ENCODE results near the gene MOB4.
A peak's percentile ranks its signal among the peaks of the same experiment; 100 is the strongest.
"Not testable (repeated sequence)": the region's sequence is repeated elsewhere in the genome, so short reads cannot be mapped to it uniquely, and the experiment has no call there.

MOB4 gene

DNA sequence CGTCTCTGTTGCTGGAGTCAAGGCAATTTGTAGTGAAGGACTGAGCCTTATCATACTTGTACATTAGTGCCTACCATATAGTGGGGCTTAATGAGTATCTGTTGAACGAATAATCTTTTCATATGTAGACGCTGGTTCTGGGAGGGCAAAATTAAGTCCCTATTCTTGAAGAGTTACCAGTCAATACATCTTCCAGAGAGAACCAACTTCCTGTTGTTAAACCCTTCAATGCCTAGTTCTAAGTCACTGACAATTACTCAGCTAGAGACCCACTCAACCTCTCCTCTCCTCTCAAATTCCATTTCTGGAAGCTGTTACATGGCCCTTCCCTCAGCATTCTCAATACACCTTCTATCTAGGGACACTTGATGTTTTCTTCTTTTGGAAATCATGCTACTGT is 1.1 kb upstream of the MOB4 start:
- no peak for DNase-seq

- peak; percentile 67 for DNase-seq
Measured at GRCh38 chr2:197515315-197515738, 539 bp upstream of the MOB4 start.

DNA sequence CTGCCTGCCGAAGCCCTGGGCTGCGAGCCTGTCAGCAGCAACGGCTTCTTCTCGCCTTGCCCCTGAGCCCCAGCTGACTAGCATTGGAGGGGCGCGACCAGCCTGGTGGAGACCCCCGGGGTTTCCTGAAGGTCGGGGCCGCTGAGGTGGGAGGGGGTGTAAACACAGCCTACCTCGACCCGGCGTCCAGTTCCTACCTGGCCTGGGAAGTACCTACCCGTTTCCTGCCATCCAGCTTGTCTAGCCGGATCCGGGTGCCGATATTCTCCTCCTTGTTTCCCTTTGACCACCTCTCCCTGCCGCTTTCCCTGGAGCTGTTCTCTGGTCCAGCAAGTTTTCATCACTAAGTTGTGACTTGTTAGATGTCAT is 511 bp downstream of the MOB4 start:
- DNase-seq = no peak

DNA sequence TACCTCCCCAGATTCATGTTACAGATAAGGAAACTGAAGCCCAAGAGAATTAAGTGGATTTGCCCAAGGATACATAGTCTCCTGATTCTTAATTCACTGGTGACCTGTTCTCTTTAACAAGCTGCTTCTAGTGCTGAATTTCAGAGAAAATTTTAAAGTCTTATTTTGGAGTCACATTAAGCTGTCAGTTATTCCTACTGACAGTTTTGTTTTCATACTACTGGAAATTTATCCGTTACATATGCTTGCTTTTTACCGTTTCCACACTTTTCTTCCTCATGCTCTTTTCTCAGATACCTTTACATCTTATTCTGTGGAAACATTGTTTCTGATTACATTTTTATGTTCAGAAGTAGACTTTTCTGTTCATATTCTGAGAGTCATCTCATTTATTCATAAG is 1.3 kb downstream of the MOB4 start:
- no peak for DNase-seq

DNA sequence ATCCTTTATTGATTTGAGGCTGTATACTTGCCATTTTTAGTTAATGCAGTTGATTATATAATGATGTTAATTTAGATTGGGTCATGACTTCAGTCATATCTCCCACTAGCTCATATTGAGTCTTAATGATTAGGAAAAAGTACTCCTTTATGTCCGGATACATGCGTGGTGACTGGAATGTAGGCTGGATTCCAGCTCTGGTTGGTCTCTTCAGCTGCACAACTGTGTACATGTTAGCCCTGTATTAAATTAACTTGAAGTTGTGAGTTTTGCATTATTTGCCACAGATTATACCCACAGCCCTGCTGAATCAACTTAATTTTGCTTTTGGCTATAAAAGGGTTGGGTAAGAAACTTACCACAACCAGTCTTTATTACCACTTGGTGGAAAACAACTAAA is 22.5 kb downstream of the MOB4 start:
- DNase-seq = no peak

GRCh38 chr2:197539734-197540133 is 23.9 kb downstream of the MOB4 start:
- DNase-seq = no peak

- no peak for DNase-seq
Measured at GRCh38 chr2:197543206-197543605, 27.3 kb downstream of the MOB4 start.

DNA sequence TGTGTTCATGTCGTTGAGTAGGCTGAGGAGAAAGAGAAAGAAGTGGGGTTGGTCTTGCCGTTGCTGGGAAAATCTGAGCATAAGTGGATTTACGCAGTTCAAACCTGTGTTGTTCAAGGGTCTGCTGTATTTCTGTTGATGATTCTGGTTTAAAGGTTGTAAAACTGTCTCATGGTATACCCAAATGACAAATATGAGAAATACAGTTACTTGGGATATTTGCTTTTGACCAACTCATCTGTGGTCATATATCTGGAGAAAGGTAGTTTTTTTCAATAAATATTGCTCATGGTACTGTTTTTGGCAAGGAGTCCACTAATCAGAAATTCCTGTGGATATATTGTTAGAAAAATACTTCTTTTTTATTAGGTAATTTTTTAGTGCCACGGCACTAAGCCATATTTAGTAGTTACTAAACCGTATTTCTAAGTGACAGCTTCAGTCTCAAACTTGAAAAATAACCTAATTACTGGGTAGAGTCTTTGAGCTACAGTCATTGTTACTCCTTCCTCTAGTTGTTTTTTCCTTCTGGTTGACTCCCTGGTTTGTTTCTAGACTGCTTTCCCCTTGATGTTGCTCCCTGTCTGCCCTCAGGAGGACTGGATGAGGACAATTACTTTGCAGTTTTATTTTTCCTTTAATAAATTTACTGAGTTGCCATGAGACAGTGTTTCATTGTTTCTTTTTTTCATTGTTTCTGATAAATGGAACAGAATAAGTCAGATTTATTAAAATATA is 31.5 kb downstream of the MOB4 start:
- DNase-seq = no peak

- DNase-seq = no peak
Measured at GRCh38 chr2:197548582-197548981, 32.7 kb downstream of the MOB4 start.

DNA sequence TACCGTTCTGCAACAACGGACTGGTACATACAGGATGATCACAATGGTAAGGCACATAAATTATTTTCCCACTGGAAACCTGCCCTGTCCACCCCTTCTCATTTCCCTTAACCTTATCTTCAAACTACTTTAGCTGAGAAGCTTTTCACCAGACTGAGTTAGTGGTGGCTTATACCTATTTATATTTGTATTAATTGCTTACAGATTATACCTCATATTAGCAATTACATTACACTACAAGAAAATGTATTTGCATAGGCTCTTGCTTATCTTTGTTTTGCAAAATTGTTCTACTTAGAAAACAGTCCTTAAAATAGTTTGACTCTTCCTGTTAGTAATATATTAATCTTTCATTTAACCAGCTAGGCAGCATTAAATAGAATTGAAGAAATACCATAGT is 35.4 kb downstream of the MOB4 start:
- DNase-seq = not testable (repeated sequence)

- DNase-seq = no peak
Measured at GRCh38 chr2:197555467-197555866, 39.6 kb downstream of the MOB4 start.

GRCh38 chr2:197556456-197556855 is 40.6 kb downstream of the MOB4 start:
- no peak for DNase-seq

DNA sequence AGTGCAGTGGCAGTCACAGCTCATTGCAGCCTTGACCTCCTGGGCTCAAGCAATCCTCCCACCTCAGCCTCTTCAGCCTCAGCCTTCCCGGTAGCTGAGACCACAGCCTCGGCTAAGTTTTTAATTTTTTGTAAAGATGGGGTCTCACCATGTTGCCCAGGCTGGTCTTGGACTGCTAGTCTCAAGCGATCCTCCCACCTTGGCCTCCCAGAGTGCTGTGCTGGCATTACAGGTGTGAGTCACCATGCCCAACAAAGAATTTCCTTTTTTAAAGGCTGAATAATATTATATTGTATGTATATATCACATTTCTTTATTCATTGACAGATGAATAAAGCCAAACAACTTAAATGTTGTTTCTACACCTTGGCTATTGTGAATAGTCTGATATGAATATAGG is 42.5 kb downstream of the MOB4 start:
- DNase-seq = no peak

DNA sequence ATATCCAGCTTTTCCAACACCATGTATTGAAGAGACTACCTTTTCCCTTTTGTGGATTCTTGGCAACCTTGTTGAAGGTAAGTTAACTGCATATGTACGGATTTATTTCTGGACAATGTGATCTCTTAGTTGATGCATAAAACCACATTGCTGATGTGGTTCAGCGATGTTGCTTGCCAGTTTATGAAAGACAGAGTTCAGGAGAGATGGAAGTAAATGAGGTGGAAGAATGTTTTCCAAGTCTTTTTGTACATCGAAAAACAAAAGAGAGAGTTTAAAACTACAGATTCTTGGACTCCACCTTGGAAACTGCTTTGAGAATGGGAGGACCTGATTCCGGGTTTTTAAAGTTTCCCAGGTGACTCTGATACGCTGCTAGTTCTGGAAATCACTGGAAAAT is 43.8 kb downstream of the MOB4 start:
- DNase-seq = no peak

- peak; percentile 76 for DNase-seq
Measured at GRCh38 chr2:197560146-197560665, 44.3 kb downstream of the MOB4 start.

GRCh38 chr2:197571627-197572271 is 55.9 kb downstream of the MOB4 start:
- no peak for DNase-seq

DNA sequence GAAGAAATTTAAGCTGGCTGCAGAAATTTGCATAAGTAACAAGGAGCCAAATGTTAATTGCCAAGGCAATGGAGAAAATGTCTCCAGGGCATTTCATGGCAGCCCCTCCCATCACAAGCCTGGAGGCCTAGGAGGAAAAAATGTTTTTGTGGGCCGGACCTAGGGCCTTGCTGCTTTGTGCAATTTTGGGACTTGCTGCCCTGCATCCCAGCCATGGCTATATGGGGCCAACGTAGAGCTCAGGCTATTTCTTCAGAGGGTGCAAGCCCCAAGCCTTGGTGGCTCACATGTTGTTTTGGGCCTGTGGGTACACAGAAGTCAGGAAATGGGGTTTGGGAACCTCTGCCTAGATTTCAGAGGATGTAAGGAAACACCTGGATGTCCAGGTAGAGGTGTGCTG is 57.7 kb downstream of the MOB4 start:
- no peak for DNase-seq

- no peak for DNase-seq
Measured at GRCh38 chr2:197575987-197576386, 60.1 kb downstream of the MOB4 start.

DNA sequence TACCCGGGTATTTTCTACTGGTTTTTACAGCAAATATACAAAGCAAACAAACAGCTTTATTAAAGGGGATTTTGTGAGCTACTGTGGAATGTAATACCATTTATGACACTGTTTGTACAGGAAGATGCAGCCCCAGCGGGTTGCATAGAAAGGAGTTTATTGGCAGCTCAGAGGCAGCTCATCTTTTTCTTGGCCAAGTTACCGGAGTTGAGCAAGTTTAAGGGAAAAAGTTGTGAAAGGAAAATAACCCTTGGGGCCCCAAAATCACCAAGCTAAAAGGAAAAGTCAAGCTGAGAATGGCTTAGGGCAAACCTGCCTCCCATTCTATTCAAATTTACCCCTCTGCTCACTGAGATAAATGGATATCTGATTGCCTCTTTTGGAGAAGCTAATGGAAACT is 60.8 kb downstream of the MOB4 start:
- no peak for DNase-seq

- DNase-seq = peak; percentile 15
Measured at GRCh38 chr2:197577446-197577845, 61.6 kb downstream of the MOB4 start.

DNA sequence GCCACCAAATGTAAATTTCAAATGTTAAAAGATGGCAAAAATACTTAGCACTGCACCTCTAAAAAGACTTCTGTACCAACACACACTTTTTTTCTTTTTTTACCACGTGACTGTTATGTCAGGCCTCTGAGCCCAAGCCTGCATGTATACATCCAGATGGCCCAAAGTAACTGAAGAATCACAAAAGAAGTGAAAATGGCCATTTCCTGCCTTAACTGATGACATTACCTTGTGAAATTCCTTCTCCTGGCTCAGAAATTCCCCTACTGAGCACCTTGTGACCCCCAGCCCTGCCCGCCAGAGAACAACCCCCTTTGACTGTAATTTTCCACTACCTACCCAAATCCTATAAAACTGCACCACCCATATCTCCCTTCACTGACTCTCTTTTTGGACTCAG is 62.4 kb downstream of the MOB4 start:
- DNase-seq = not testable (repeated sequence)

DNA sequence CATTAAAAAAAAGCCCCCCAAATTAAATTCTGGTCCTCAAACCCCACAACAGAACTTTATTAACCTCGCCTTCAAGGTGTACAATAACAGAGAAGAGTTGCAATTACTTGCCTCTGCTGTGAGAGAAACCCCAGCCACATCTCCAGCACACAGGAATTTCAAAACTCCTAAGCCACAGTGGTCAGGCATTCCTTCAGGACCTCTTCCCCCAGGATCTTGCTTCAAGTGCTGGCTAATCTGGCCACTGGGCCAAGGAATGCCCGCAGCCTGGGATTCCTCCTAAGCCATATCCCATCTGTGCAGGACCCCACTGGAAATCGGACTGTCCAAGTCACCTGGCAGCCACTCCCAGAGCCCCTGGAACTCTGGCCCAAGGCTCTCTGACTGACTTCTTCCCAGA is 64.3 kb downstream of the MOB4 start:
- not testable (repeated sequence) for DNase-seq

DNA sequence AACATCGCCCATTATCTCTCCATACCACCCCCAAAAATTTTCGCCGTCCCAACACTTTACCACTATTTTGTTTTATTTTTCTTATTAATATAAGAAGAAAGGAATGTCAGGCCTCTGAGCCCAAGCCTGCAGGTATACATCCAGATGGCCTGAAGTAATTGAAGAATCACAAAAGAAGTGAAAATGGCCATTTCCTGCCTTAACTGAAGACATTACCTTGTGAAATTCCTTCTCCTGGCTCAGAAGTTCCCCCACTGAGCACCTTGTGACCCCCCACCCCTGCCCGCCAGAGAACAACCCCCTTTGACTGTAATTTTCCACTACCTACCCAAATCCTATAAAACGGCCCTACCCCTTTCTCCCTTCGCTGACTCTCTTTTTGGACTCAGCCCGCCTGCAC is 71.4 kb downstream of the MOB4 start:
- not testable (repeated sequence) for DNase-seq

GRCh38 chr2:197591339-197592072 is 75.6 kb downstream of the MOB4 start:
- DNase-seq = no peak

Measured in midbrain (tissue), 1 donor.